Neural crest cell (in vitro differentiated cells): ENCODE results near the gene MAPK10. TPM values are rescaled to one million over a fixed set of nuclear protein-coding genes. Genes with fewer than 3 reads are reported as not detected.

Experiments
- DNase-seq: peaks from one replicate; pipeline ENCODE4 v3.0.0; 2021; ENCODE audit warnings: low read depth, mixed read lengths, low spot score
- H3K27ac Mint-ChIP-seq: one replicate; pipeline ENCODE4 v1.8.0; 2021; ENCODE audit warnings: mild to moderate bottlenecking, mixed read lengths; ENCODE audit not compliant: unreplicated experiment
- H3K27me3 Mint-ChIP-seq: 2 replicates; pipeline ENCODE4 v1.8.0; 2021; ENCODE audit warnings: low read depth, mild to moderate bottlenecking, mixed read lengths
- H3K36me3 Mint-ChIP-seq: 2 replicates; pipeline ENCODE4 v1.8.0; 2021; ENCODE audit warnings: low read depth, mild to moderate bottlenecking, mixed read lengths
- H3K4me1 Mint-ChIP-seq: 2 replicates; pipeline ENCODE4 v1.8.0; 2021; ENCODE audit warnings: mixed read lengths
- H3K4me3 Mint-ChIP-seq: one replicate; pipeline ENCODE4 v1.8.0; 2021; ENCODE audit warnings: mild to moderate bottlenecking, mixed read lengths
- H3K9me3 Mint-ChIP-seq: 2 replicates; pipeline ENCODE4 v1.8.0; 2021; ENCODE audit warnings: mixed read lengths
- CTCF ChIP-seq: fragments of 200-600 bp; sonication (generic); conservative IDR thresholded peaks from 2 replicates; pipeline ENCODE4 v1.5.0; 2021; ENCODE audit warnings: antibody characterized with exemption, mild to moderate bottlenecking
- total RNA-seq: library from RNA; stranded (reverse); gene quantifications from 2 replicates; pipeline ENCODE4 v1.2.1, GENCODE V29; 2021

Gene MAPK10
- total RNA-seq, 1 donor from 2014 or later = 62.2 TPM

DNA sequence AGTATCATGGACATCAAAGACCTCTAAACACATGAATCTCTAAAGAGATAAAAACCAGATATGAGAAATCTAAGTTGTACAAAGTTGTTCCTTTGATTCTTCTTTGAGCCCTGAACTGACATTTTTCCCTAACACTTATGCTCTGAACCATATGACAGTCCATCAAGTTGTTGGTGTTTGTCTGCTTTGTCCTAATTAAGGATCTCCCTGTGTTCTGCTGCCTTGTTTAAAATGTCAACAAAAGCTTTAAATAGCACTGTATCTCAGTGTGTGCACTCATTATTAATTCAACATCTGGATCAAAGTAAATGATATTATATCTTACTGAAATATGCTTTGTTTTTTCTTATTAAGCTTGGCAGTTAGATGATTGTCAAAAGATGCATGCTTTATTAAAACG, 321.8 kb downstream of the MAPK10 start:
- Mint-ChIP-seq H3K4me1 (peaks cover 9% of the 10 kb centered on the region), H3K9me3 (peaks cover 3% of the 10 kb centered on the region), H3K36me3 (peaks cover 22% of the 10 kb centered on the region), H3K27ac (no peak overlapping the region), H3K27me3 (no peaks in the 10 kb centered on the region), H3K4me3 (no peak overlapping the region)
- TF ChIP-seq CTCF = no peak
- DNase-seq = no peak

- H3K27me3 Mint-ChIP-seq = no peaks in the 10 kb centered on the region
- H3K9me3 Mint-ChIP-seq = peaks cover 3% of the 10 kb centered on the region
- H3K27ac Mint-ChIP-seq = no peak overlapping the region
- H3K4me1 Mint-ChIP-seq = peaks cover 14% of the 10 kb centered on the region
- no peak for DNase-seq
- TF ChIP-seq CTCF = no peak
- no peak overlapping the region for H3K4me3 Mint-ChIP-seq
- peaks cover 20% of the 10 kb centered on the region for H3K36me3 Mint-ChIP-seq
Measured at GRCh38 chr4:86036736-86037135, 323.1 kb downstream of the MAPK10 start.

GRCh38 chr4:86035688-86036087, 324.2 kb downstream of the MAPK10 start:
- Mint-ChIP-seq H3K4me3 (no peak overlapping the region), H3K9me3 (no peaks in the 10 kb centered on the region), H3K4me1 (peaks cover 14% of the 10 kb centered on the region), H3K36me3 (peaks cover 17% of the 10 kb centered on the region), H3K27me3 (no peaks in the 10 kb centered on the region), H3K27ac (no peak overlapping the region)
- DNase-seq = no peak
- TF ChIP-seq CTCF = no peak

GRCh38 chr4:86034616-86035015, 325.2 kb downstream of the MAPK10 start:
- Mint-ChIP-seq H3K36me3 (peaks cover 12% of the 10 kb centered on the region), H3K4me3 (no peak overlapping the region), H3K27me3 (no peaks in the 10 kb centered on the region), H3K27ac (no peak overlapping the region), H3K4me1 (peaks cover 14% of the 10 kb centered on the region), H3K9me3 (no peaks in the 10 kb centered on the region)
- DNase-seq = no peak
- no peak for TF ChIP-seq CTCF

GRCh38 chr4:86033171-86033570, 326.7 kb downstream of the MAPK10 start:
- DNase-seq = no peak
- no peaks in the 10 kb centered on the region for H3K27me3 Mint-ChIP-seq
- H3K9me3 Mint-ChIP-seq = no peaks in the 10 kb centered on the region
- H3K27ac Mint-ChIP-seq = peak overlapping the region; percentile 89
- H3K4me3 Mint-ChIP-seq = no peak overlapping the region
- peaks cover 14% of the 10 kb centered on the region for H3K4me1 Mint-ChIP-seq
- no peak for TF ChIP-seq CTCF
- H3K36me3 Mint-ChIP-seq = peaks cover 12% of the 10 kb centered on the region
